Thyroid gland (tissue), 4 donors: ENCODE data around the gene BICRA. TPM values are rescaled to one million over a fixed set of nuclear protein-coding genes. Genes with fewer than 3 reads are reported as not detected.
"Not testable (repeated sequence)": the region's sequence is repeated elsewhere in the genome, so short reads cannot be mapped to it uniquely, and the experiment has no call there.

Source experiments
- DNase-seq, 2 donors: peaks; one replicate each; pipeline ENCODE4 v3.0.0-alpha.2; 2019
- H3K27ac ChIP-seq, 3 donors: fragments of 200-600 bp; sonication (generic); 1 replicate in 2 of 3; 2 replicates in 1 of 3; pipeline ENCODE4 v1.5.1; 2016 to 2019; ENCODE audit warnings: mild to moderate bottlenecking in 1 of 3, moderate library complexity in 1 of 3
- H3K27me3 ChIP-seq: fragments of 200-600 bp; sonication (generic); one replicate; pipeline ENCODE4 v1.5.1; 2019
- H3K36me3 ChIP-seq, 2 donors: fragments of 200-600 bp; sonication (generic); one replicate each; pipeline ENCODE4 v1.5.1; 2016 to 2019
- H3K4me1 ChIP-seq, 2 donors: fragments of 200-600 bp; sonication (generic); one replicate each; pipeline ENCODE4 v1.5.1; 2017 to 2019
- H3K4me3 ChIP-seq, 3 donors: fragments of 200-600 bp; sonication (generic); replicated peaks in 1 of 3; 1 replicate in 2 of 3; 2 replicates in 1 of 3; pipeline ENCODE4 v1.5.1; 2016; ENCODE audit warnings: mild to moderate bottlenecking in 1 of 3
- H3K9me3 ChIP-seq: fragments of 200-600 bp; sonication (generic); one replicate; pipeline ENCODE4 v1.5.1; 2017
- CTCF ChIP-seq, 6 experiments: fragments of 200-600 bp in 3 of 6; fragments of 450-650 bp in 3 of 6; sonication (generic) in 3 of 6; IDR thresholded peaks; one replicate each; pipeline ENCODE4 v1.5.1; 2016 to 2019; ENCODE audit warnings: antibody characterized with exemption in 6 of 6, mild to moderate bottlenecking in 2 of 6, inconsistent platforms in 1 of 6, moderate library complexity in 1 of 6
- POLR2A ChIP-seq, 2 donors: fragments of 450-650 bp; IDR thresholded peaks; one replicate each; pipeline ENCODE4 v1.6.1; 2017; ENCODE audit warnings: antibody characterized with exemption in 2 of 2, mild to moderate bottlenecking in 2 of 2, moderate library complexity in 1 of 2
- WGBS, 2 donors: methylation state at CpG; one replicate each; pipeline ENCODE4 v1.1.5; 2017; 5-methylcytosine and 5-hydroxymethylcytosine counted together
- intact Hi-C: fragments of 100-400 bp; cut with DNase I; formaldehyde crosslinking; loops from one replicate; pipeline ENCODE4 v1.15.1; 2023
- total RNA-seq, 4 donors: library from RNA; depleted of rRNA; stranded (reverse); fragments of >200 nt; gene quantifications; one replicate each; pipeline ENCODE4 v1.2.3, GENCODE V29; 2016

Gene BICRA
- total RNA-seq, 4 donors from 2014 or later = 5.8 to 15.2 (median 13.2) TPM

GRCh38 chr19:47595944-47596343, 13.0 kb upstream of the BICRA start:
- WGBS, 2 donors = 73 to 86% methylated on average over 6 of the region's 6 CpGs

GRCh38 chr19:47598407-47599349, 10.3 kb upstream of the BICRA start:
- Histone ChIP-seq H3K9me3 (no peaks in the 10 kb centered on the region), H3K27me3 (no peaks in the 10 kb centered on the region), H3K4me3 (no peak overlapping the region), H3K36me3 (no peaks in the 10 kb centered on the region), H3K4me1 (peaks cover 0 to 4% of the 10 kb centered on the region in 2 donors), H3K27ac (peak overlapping the region; percentile 23 to 51 (median 30))
- intact Hi-C loops = no loop called here
- 34 to 36% methylated on average over 21 of the region's 21 CpGs for WGBS, 2 donors
- DNase-seq = peak; percentile 17 to 49
- TF ChIP-seq CTCF (IDR thresholded peaks at IDR 0.05) = no peak

More at GRCh38 chr19:47595944-47596343, 13.0 kb upstream of the BICRA start:
- intact Hi-C loops = no loop called here
- TF ChIP-seq CTCF (IDR thresholded peaks at IDR 0.05) = no peak
- TF ChIP-seq POLR2A (IDR thresholded peaks at IDR 0.05) = no peak
- Histone ChIP-seq H3K27me3 (no peaks in the 10 kb centered on the region), H3K36me3 (no peaks in the 10 kb centered on the region), H3K27ac (no peak overlapping the region), H3K9me3 (no peaks in the 10 kb centered on the region), H3K4me3 (no peak overlapping the region), H3K4me1 (peaks cover 0 to 4% of the 10 kb centered on the region in 2 donors)
- DNase-seq = no peak

GRCh38 chr19:47599671-47600245, 9.2 kb upstream of the BICRA start:
- Histone ChIP-seq H3K4me3 (peak overlapping the region in 1 of 3 donors; percentile 38), H3K27ac (peak overlapping the region in 1 of 3 donors; percentile 32)
- H3K4me1 ChIP-seq, H3K9me3 ChIP-seq, H3K27me3 ChIP-seq, DNase-seq, H3K36me3 ChIP-seq: not testable (repeated sequence)
- intact Hi-C loops = loop anchor here (5.0 kb wide), 1 partner anchor 98 kb away; no protein-coding TSS in a partner anchor
- 36 to 37% methylated on average over 25 of the region's 25 CpGs for WGBS, 2 donors

- no peaks in the 10 kb centered on the region for H3K27me3 ChIP-seq
- H3K4me3 ChIP-seq = peak overlapping the region; percentile 8 to 42 (median 38)
- 9 to 13% methylated on average over 34 to 40 of the region's 77 CpGs for WGBS, 2 donors
- TF ChIP-seq CTCF (IDR thresholded peaks at IDR 0.05) = peak in 1 of 6 experiments; percentile 20
- peak; percentile 59 to 95 for TF ChIP-seq POLR2A (IDR thresholded peaks at IDR 0.05)
- peak; percentile 100 for DNase-seq
- H3K9me3 ChIP-seq = no peaks in the 10 kb centered on the region
- H3K36me3 ChIP-seq = no peaks in the 10 kb centered on the region
- intact Hi-C loops = loop anchor here (5.0 kb wide), 1 partner anchor 97 kb away; no protein-coding TSS in a partner anchor
- H3K27ac ChIP-seq = peak overlapping the region; percentile 68 to 75 (median 69)
- peaks cover 0 to 4% of the 10 kb centered on the region in 2 donors for H3K4me1 ChIP-seq
These were observed 8.4 kb upstream of the BICRA start for GRCh38 chr19:47600246-47601179.
